Naive B cell (primary cell): ENCODE measurements around the gene TRIO. TPM values are rescaled to one million over a fixed set of nuclear protein-coding genes. Genes with fewer than 3 reads are reported as not detected.

Source experiments
- ATAC-seq, 2 donors: fragments of 150-1000 bp; cut with Tn5 transposase; 2 replicates each; pipeline ENCODE4 v1.10.0; 2021; ENCODE audit warnings: low read depth in 2 of 2, mild to moderate bottlenecking in 2 of 2, moderate library complexity in 2 of 2
- DNase-seq: peaks from one replicate; pipeline ENCODE4 v3.0.0; 2022
- H3K27ac Mint-ChIP-seq, 6 donors: one replicate each; pipeline ENCODE4 v1.8.0; 2020 to 2022; ENCODE audit warnings: mild to moderate bottlenecking in 6 of 6, mixed read lengths in 6 of 6, moderate library complexity in 5 of 6, inconsistent platforms in 2 of 6
- H3K27me3 Mint-ChIP-seq, 3 donors: one replicate each; pipeline ENCODE4 v1.8.0; 2021 to 2022; ENCODE audit warnings: mixed read lengths in 3 of 3, mild to moderate bottlenecking in 1 of 3
- H3K36me3 Mint-ChIP-seq, 2 donors: one replicate each; pipeline ENCODE4 v1.8.0; 2020 to 2022; ENCODE audit warnings: mixed read lengths in 2 of 2, inconsistent platforms in 1 of 2, mild to moderate bottlenecking in 1 of 2
- H3K4me1 Mint-ChIP-seq, 3 donors: one replicate each; pipeline ENCODE4 v1.8.0; 2020 to 2022; ENCODE audit warnings: mixed read lengths in 3 of 3, inconsistent platforms in 1 of 3, mild to moderate bottlenecking in 1 of 3, moderate library complexity in 1 of 3
- H3K4me3 Mint-ChIP-seq, 8 donors: one replicate each; pipeline ENCODE4 v1.8.0; 2020 to 2022; ENCODE audit warnings: mild to moderate bottlenecking in 8 of 8, mixed read lengths in 8 of 8, moderate library complexity in 8 of 8, inconsistent platforms in 2 of 8
- H3K9me3 Mint-ChIP-seq, 7 donors: one replicate each; pipeline ENCODE4 v1.8.0; 2020 to 2022; ENCODE audit warnings: mixed read lengths in 7 of 7, mild to moderate bottlenecking in 5 of 7, inconsistent platforms in 2 of 7, moderate library complexity in 1 of 7
- polyA plus RNA-seq, 6 donors: library from polyadenylated mRNA; unstranded; fragments of 300-500 nt; fragmentation: Illumina TruSeq; gene quantifications; one replicate each; pipeline ENCODE4 v1.2.3, GENCODE V29; 2021; ENCODE audit warnings: low read depth in 6 of 6

The TRIO gene
- polyA plus RNA-seq, 6 donors from 2014 or later, result 7.3 to 16.4 (median 11.1) TPM

- Mint-ChIP-seq H3K4me1 (peaks cover 8 to 10% (median 8%) of the 10 kb centered on the region in 3 donors), H3K27ac (no peak overlapping the region), H3K36me3 (peaks cover 11 to 20% of the 10 kb centered on the region in 2 donors), H3K27me3 (no peaks in the 10 kb centered on the region), H3K9me3 (no peaks in the 10 kb centered on the region), H3K4me3 (no peak overlapping the region)
- ATAC-seq (no peak), DNase-seq (no peak)
Measured at GRCh38 chr5:14357851-14358250, 214.7 kb downstream of the TRIO start.

GRCh38 chr5:14358536-14358935 lies 215.4 kb downstream of the TRIO start:
- no peaks in the 10 kb centered on the region for H3K27me3 Mint-ChIP-seq
- DNase-seq, result no peak
- peak overlapping the region in 1 of 6 donors; percentile 38 for H3K27ac Mint-ChIP-seq
- ATAC-seq, result no peak
- H3K4me3 Mint-ChIP-seq, result no peak overlapping the region
- H3K9me3 Mint-ChIP-seq, result no peaks in the 10 kb centered on the region
- H3K4me1 Mint-ChIP-seq, result peaks cover 8 to 10% (median 8%) of the 10 kb centered on the region in 3 donors
- H3K36me3 Mint-ChIP-seq, result peaks cover 16 to 24% of the 10 kb centered on the region in 2 donors

- Mint-ChIP-seq H3K27me3 (no peaks in the 10 kb centered on the region), H3K4me3 (no peak overlapping the region), H3K36me3 (peaks cover 21 to 28% of the 10 kb centered on the region in 2 donors), H3K9me3 (no peaks in the 10 kb centered on the region), H3K27ac (peak overlapping the region in 1 of 6 donors; percentile 14), H3K4me1 (peaks cover 8 to 10% (median 8%) of the 10 kb centered on the region in 3 donors)
- ATAC-seq, result no peak
- DNase-seq, result no peak
Measured at GRCh38 chr5:14359069-14360043, 216.2 kb downstream of the TRIO start.

DNA sequence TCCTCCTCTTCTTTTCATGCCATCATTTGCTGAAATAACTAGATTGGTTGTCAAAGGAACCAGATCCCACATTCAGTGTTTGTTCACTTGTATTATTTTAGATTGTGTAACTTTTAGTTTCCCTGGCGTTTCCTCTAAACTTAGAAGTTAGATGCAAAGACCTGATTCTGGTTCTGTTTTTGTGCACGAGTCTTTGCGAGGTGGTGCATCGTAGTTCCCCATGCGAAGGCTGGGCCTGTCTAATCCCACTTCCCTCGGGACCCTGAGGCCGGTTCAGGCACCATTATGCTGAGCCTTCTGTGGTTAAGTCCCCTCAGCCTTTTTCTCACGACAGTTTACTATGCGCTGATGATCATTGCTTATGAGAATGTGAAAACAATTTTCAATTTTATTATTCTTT lies 219.3 kb downstream of the TRIO start:
- no peak for DNase-seq
- peaks cover 30 to 45% of the 10 kb centered on the region in 2 donors for H3K36me3 Mint-ChIP-seq

GRCh38 chr5:14364096-14364495 lies 221.0 kb downstream of the TRIO start:
- Mint-ChIP-seq H3K27ac (no peak overlapping the region), H3K27me3 (no peaks in the 10 kb centered on the region), H3K4me3 (no peak overlapping the region), H3K9me3 (no peaks in the 10 kb centered on the region), H3K36me3 (peaks cover 32 to 41% of the 10 kb centered on the region in 2 donors), H3K4me1 (peaks cover 0 to 11% (median 6%) of the 10 kb centered on the region in 3 donors)
- ATAC-seq (no peak), DNase-seq (no peak)

More for the DNA sequence above, 219.3 kb downstream of the TRIO start:
- ATAC-seq, result no peak
- Mint-ChIP-seq H3K9me3 (no peaks in the 10 kb centered on the region), H3K27me3 (no peaks in the 10 kb centered on the region), H3K27ac (peak overlapping the region in 1 of 6 donors; percentile 57), H3K4me3 (peak overlapping the region in 1 of 8 donors; percentile 32), H3K4me1 (peaks cover 1 to 11% (median 7%) of the 10 kb centered on the region in 3 donors)

DNA sequence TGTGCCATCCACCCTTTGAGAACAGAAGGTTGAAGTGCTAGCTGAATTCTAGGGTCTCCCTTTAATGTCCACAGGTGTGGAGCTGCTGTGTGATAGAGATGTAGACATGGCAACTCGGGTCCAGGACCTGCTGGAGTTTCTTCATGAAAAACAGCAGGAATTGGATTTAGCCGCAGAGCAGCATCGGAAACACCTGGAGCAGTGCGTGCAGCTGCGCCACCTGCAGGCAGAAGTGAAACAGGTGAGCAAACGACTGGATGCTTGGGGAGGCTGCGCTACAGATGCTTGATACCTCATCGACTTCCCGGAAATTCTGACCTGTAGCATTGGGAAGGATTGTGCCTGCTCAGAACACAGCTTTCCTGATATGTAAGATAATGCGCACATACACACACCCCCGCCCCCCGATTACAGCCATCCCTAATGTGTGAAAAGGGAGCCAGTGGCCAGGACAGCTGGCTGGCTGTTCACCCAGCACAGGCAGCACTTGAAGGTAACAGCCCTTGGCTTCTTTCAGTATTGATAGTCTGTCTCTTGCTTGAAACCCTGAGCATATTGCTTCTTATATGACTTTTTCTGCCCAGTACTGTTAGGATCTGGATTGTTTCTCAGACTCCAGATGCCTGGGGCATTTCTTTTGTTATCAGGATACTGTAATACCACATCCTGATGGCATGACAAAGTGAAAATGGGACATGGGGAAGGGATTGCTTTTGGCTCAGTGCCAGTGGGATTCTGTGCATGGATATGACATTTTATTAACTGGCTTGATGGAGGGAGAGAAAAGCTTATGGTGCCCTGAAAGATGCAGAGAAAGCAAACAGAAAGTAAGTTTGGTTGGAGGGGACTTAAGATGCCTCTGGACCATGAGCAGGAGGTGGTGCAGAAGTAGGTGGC lies 221.7 kb downstream of the TRIO start:
- Mint-ChIP-seq H3K36me3 (peaks cover 39 to 44% of the 10 kb centered on the region in 2 donors), H3K9me3 (no peaks in the 10 kb centered on the region), H3K27ac (peak overlapping the region in 1 of 6 donors; percentile 65), H3K27me3 (no peaks in the 10 kb centered on the region), H3K4me1 (peaks cover 0 to 10% (median 6%) of the 10 kb centered on the region in 3 donors), H3K4me3 (no peak overlapping the region)
- no peak for DNase-seq
- no peak for ATAC-seq

DNA sequence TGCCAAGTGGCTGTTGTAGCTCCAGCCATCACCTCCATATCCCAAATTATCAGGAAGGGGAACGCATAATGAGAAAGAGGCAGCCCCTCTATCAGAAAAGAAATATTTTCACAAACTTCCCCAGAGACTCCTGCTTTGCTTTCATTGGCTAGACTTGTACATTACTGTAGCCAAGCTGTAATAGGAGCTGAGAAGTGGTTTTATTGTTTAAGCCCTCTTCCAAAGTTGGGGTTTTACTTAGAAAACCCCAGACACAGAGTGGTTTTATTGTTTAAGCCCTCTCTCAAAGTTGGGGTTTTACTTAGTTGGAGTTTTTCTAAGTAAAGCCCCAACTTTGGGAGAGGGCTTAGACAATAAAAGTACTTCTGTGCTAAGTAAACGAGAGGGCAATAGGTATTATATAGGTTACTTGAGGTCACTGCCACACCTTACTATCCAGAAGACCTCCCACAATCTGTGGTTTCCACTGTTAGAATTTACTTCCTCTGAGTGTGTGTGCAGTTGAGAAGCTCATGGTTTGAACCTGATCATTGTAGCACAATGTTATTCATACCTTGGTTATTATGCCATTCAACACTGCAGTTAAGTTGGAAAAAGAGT lies 222.8 kb downstream of the TRIO start:
- DNase-seq, result no peak
- Mint-ChIP-seq H3K9me3 (no peaks in the 10 kb centered on the region), H3K27me3 (no peaks in the 10 kb centered on the region), H3K27ac (no peak overlapping the region), H3K4me3 (no peak overlapping the region), H3K36me3 (peaks cover 42 to 44% of the 10 kb centered on the region in 2 donors), H3K4me1 (peaks cover 0 to 7% (median 6%) of the 10 kb centered on the region in 3 donors)
- no peak for ATAC-seq

DNA sequence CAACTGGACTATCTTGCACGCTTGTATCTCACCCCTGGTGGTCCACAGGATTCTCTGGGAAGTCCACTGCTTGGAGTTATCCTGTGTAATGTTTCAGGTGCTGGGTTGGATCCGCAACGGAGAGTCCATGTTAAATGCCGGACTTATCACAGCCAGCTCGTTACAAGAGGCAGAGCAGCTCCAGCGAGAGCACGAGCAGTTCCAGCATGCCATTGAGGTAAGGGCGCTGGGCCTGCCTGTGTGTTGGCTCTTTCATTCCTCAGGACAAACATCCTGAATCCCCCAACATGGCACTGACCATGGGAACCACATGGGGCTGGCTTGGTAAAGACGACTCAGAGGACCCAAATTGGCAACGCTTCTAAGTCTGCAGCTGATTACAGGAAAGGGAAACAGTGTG lies 223.6 kb downstream of the TRIO start:
- no peak for ATAC-seq

GRCh38 chr5:14367364-14367763 lies 224.2 kb downstream of the TRIO start:
- Mint-ChIP-seq H3K27me3 (no peaks in the 10 kb centered on the region), H3K36me3 (peaks cover 38 to 44% of the 10 kb centered on the region in 2 donors), H3K4me3 (no peak overlapping the region), H3K4me1 (peaks cover 0 to 7% (median 6%) of the 10 kb centered on the region in 3 donors), H3K27ac (no peak overlapping the region), H3K9me3 (no peaks in the 10 kb centered on the region)
- no peak for ATAC-seq
- no peak for DNase-seq

More for the DNA sequence above, 223.6 kb downstream of the TRIO start:
- peak overlapping the region in 1 of 6 donors; percentile 26 for H3K27ac Mint-ChIP-seq
- DNase-seq, result no peak
- no peaks in the 10 kb centered on the region for H3K27me3 Mint-ChIP-seq
- H3K4me3 Mint-ChIP-seq, result no peak overlapping the region
- H3K36me3 Mint-ChIP-seq, result peaks cover 36 to 44% of the 10 kb centered on the region in 2 donors
- peaks cover 0 to 7% (median 6%) of the 10 kb centered on the region in 3 donors for H3K4me1 Mint-ChIP-seq
- H3K9me3 Mint-ChIP-seq, result no peaks in the 10 kb centered on the region

- Mint-ChIP-seq H3K4me1 (peaks cover 0 to 7% (median 6%) of the 10 kb centered on the region in 3 donors), H3K4me3 (no peak overlapping the region), H3K9me3 (no peaks in the 10 kb centered on the region), H3K27ac (peak overlapping the region in 1 of 6 donors; percentile 14), H3K27me3 (no peaks in the 10 kb centered on the region), H3K36me3 (peaks cover 42 to 43% of the 10 kb centered on the region in 2 donors)
- DNase-seq, result no peak
- no peak for ATAC-seq
Measured at GRCh38 chr5:14369780-14370179, 226.6 kb downstream of the TRIO start.

GRCh38 chr5:14370386-14370785 lies 227.2 kb downstream of the TRIO start:
- H3K9me3 Mint-ChIP-seq, result no peaks in the 10 kb centered on the region
- no peaks in the 10 kb centered on the region for H3K27me3 Mint-ChIP-seq
- H3K27ac Mint-ChIP-seq, result no peak overlapping the region
- DNase-seq, result no peak
- no peak for ATAC-seq
- H3K4me1 Mint-ChIP-seq, result peaks cover 5 to 7% (median 5%) of the 10 kb centered on the region in 3 donors
- H3K36me3 Mint-ChIP-seq, result peaks cover 41 to 44% of the 10 kb centered on the region in 2 donors
- no peak overlapping the region for H3K4me3 Mint-ChIP-seq

- DNase-seq (no peak), ATAC-seq (no peak)
- H3K36me3 Mint-ChIP-seq, result peaks cover 48 to 62% of the 10 kb centered on the region in 2 donors
- H3K4me1 Mint-ChIP-seq, result peaks cover 3 to 11% (median 5%) of the 10 kb centered on the region in 3 donors
- no peaks in the 10 kb centered on the region for H3K9me3 Mint-ChIP-seq
- H3K27me3 Mint-ChIP-seq, result no peaks in the 10 kb centered on the region
- peak overlapping the region in 1 of 6 donors; percentile 49 for H3K27ac Mint-ChIP-seq
- H3K4me3 Mint-ChIP-seq, result no peak overlapping the region
Measured at GRCh38 chr5:14373685-14374084, 230.5 kb downstream of the TRIO start.

DNA sequence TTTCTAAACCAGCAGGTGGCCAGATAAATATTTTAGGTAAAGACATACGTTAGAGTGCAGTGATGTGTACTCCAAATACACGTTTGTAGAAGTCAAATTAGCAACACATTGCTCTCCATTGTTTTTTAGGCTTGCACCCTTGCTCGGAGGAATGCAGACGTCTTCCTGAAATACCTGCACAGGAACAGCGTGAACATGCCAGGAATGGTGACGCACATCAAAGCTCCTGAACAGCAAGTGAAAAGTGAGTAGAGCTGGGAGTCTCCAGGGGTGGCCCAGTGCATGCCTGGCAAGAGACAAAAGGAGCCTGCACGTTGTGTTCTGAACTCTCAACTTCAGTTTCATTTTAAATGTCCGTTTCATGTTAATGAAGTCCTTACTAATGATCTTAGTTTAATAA lies 231.0 kb downstream of the TRIO start:
- H3K4me1 Mint-ChIP-seq, result peaks cover 3 to 11% (median 5%) of the 10 kb centered on the region in 3 donors
- DNase-seq (no peak), ATAC-seq (no peak)
- peaks cover 49 to 63% of the 10 kb centered on the region in 2 donors for H3K36me3 Mint-ChIP-seq
- H3K27ac Mint-ChIP-seq, result peak overlapping the region in 2 of 6 donors; percentile 49 to 79
- H3K4me3 Mint-ChIP-seq, result no peak overlapping the region
- no peaks in the 10 kb centered on the region for H3K27me3 Mint-ChIP-seq
- H3K9me3 Mint-ChIP-seq, result no peaks in the 10 kb centered on the region
